NB4 (cell line): ENCODE data around the gene YKT6.

Source experiments
- CTCF ChIP-seq: IDR thresholded peaks from one replicate; pipeline ENCODE4 v1.5.1; 2012; ENCODE audit warnings: low read depth, low read length
- POLR2A ChIP-seq: IDR thresholded peaks from 2 replicates; pipeline ENCODE4 v1.6.1; 2011; ENCODE audit warnings: mild to moderate bottlenecking; ENCODE audit not compliant: insufficient read length; ENCODE audit errors: extremely low read depth
- TF ChIP-seq, protein P1 (sequence below): IDR thresholded peaks from 2 replicates; pipeline ENCODE4 v1.6.1; 2011; ENCODE audit warnings: low read depth, low read length

DNA sequence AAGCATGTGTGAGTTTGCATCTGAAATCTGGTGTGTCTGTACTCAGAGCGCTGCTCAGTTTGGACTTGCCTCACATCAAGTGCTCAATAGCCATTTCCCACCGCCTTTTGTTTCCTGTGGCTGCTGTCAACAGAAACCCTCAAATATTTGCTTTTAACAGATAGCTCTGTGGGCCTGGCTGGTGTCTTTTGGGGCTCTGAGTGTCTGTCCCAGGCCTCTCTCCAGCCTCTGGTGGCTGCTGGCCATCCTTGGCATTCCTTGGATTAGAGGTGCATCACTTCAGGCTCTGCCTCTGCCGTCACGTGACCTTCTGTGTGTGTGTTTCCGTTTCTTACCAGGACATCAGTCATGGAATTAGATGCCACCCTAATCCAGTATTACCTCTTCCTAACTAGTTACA is 9.3 kb downstream of the YKT6 start:
- TF ChIP-seq CTCF = no peak
- no peak for TF ChIP-seq POLR2A
- TF ChIP-seq, protein P1, sequence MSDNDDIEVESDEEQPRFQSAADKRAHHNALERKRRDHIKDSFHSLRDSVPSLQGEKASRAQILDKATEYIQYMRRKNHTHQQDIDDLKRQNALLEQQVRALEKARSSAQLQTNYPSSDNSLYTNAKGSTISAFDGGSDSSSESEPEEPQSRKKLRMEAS = no peak
